ENCODE measurements around the gene PLA2G15. TPM values are rescaled to one million over a fixed set of nuclear protein-coding genes. Genes with fewer than 3 reads are reported as not detected.

The PLA2G15 gene
- polyA plus RNA-seq, 4 donors = 5.4 to 19.8 (median 6.5) TPM

- WGBS, 3 donors = 70 to 74% (median 73%) methylated on average over 5 of the region's 5 CpGs
- Histone ChIP-seq H3K36me3 (ENCODE audit: control insufficient read depth in 3 of 3, insufficient read depth in 2 of 3, low read depth in 1 of 3, low read length in 3 of 3) (peaks cover 2 to 27% (median 4%) of the 10 kb centered on the region in 3 donors), H3K4me3 (ENCODE audit: low read depth in 1 of 3, low read length in 3 of 3) (no peak overlapping the region), H3K4me1 (ENCODE audit: control insufficient read depth in 3 of 3, insufficient read depth in 2 of 3, low read depth in 1 of 3, low read length in 2 of 3) (peaks cover 0 to 6% (median 0%) of the 10 kb centered on the region in 3 donors), H3K27ac (ENCODE audit: low read depth in 1 of 3, low read length in 2 of 3) (peak overlapping the region in 2 of 3 donors; percentile 16 to 67), H3K9me3 (ENCODE audit: control insufficient read depth in 2 of 2, insufficient read depth in 1 of 2, low read depth in 1 of 2, low read length in 1 of 2) (no peaks in the 10 kb centered on the region), H3K27me3 (ENCODE audit: control insufficient read depth in 3 of 3, insufficient read depth in 3 of 3, low read length in 3 of 3) (no peaks in the 10 kb centered on the region)
- FAIRE-seq = no peak
- DNase-seq = no peak
Measured at GRCh38 chr16:68283346-68283745, 38.2 kb downstream of the PLA2G15 start.

GRCh38 chr16:68283801-68284598 lies 38.8 kb downstream of the PLA2G15 start:
- WGBS, 3 donors = 63 to 77% (median 66%) methylated on average over 9 of the region's 9 CpGs
- FAIRE-seq (no peak), DNase-seq (no peak)
- no peaks in the 10 kb centered on the region for H3K27me3 ChIP-seq (ENCODE audit: control insufficient read depth in 3 of 3, insufficient read depth in 3 of 3, low read length in 3 of 3)
- H3K27ac ChIP-seq (ENCODE audit: low read depth in 1 of 3, low read length in 2 of 3) = peak overlapping the region in 2 of 3 donors; percentile 16 to 67
- H3K36me3 ChIP-seq (ENCODE audit: control insufficient read depth in 3 of 3, insufficient read depth in 2 of 3, low read depth in 1 of 3, low read length in 3 of 3) = peaks cover 2 to 31% (median 4%) of the 10 kb centered on the region in 3 donors
- no peak overlapping the region for H3K4me3 ChIP-seq (ENCODE audit: low read depth in 1 of 3, low read length in 3 of 3)
- peaks cover 0 to 6% (median 0%) of the 10 kb centered on the region in 3 donors for H3K4me1 ChIP-seq (ENCODE audit: control insufficient read depth in 3 of 3, insufficient read depth in 2 of 3, low read depth in 1 of 3, low read length in 2 of 3)
- no peaks in the 10 kb centered on the region for H3K9me3 ChIP-seq (ENCODE audit: control insufficient read depth in 2 of 2, insufficient read depth in 1 of 2, low read depth in 1 of 2, low read length in 1 of 2)

DNA sequence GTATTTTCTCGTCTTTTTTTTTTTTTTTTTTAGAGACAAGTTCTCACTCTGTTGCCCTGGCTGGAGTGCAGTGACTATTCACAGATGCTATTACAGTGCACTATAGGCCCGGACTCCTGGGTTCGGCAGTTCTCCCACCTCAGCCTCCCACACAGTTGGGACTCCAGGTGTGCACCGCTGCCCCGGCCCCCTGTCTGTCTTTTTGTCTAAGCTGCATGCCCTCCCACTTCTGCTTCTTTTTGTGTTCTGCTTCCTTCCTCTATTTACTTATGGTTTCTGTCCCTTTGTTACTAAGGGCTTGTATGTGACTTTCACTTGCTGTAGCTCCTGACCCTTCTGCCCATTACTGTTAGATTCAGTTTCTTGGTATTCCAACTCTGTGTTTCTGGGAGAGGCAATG lies 39.7 kb downstream of the PLA2G15 start:
- FAIRE-seq = no peak
- 59 to 79% (median 63%) methylated on average over 5 of the region's 5 CpGs for WGBS, 3 donors
- peak overlapping the region in 2 of 3 donors; percentile 12 to 67 for H3K27ac ChIP-seq (ENCODE audit: low read depth in 1 of 3, low read length in 2 of 3)

DNA sequence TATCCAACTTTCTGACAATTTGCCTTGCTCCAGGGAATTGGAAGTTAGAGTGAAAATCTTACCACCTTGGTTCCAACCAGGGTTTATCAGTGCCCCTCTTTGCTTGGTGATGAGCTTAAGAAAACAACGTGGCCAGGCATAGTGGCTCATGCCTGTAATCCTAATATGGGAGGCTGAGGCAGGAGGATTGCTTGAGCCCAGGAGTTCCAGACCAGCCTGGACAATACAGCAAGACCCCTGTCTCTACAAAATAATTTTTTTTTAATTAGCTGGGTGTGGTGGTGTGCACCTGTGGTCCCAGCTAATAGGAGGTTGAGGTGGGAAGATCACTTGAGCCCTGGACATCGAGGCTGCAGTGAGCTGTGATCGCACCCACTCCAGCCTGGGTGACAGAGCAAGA lies 40.5 kb downstream of the PLA2G15 start:
- Histone ChIP-seq H3K27ac (ENCODE audit: low read depth in 1 of 3, low read length in 2 of 3) (peak overlapping the region in 1 of 3 donors; percentile 33), H3K4me1 (ENCODE audit: control insufficient read depth in 3 of 3, insufficient read depth in 2 of 3, low read depth in 1 of 3, low read length in 2 of 3) (peaks cover 0 to 6% (median 0%) of the 10 kb centered on the region in 3 donors), H3K4me3 (ENCODE audit: low read depth in 1 of 3, low read length in 3 of 3) (no peak overlapping the region), H3K9me3 (ENCODE audit: control insufficient read depth in 2 of 2, insufficient read depth in 1 of 2, low read depth in 1 of 2, low read length in 1 of 2) (no peaks in the 10 kb centered on the region), H3K36me3 (ENCODE audit: control insufficient read depth in 3 of 3, insufficient read depth in 2 of 3, low read depth in 1 of 3, low read length in 3 of 3) (peaks cover 2 to 39% (median 10%) of the 10 kb centered on the region in 3 donors), H3K27me3 (ENCODE audit: control insufficient read depth in 3 of 3, insufficient read depth in 3 of 3, low read length in 3 of 3) (no peaks in the 10 kb centered on the region)
- DNase-seq (no peak), FAIRE-seq (no peak)
- 86 to 92% (median 91%) methylated on average over 3 of the region's 3 CpGs for WGBS, 3 donors

More for the DNA sequence above, 39.7 kb downstream of the PLA2G15 start:
- Histone ChIP-seq H3K4me3 (ENCODE audit: low read depth in 1 of 3, low read length in 3 of 3) (no peak overlapping the region), H3K27me3 (ENCODE audit: control insufficient read depth in 3 of 3, insufficient read depth in 3 of 3, low read length in 3 of 3) (no peaks in the 10 kb centered on the region), H3K4me1 (ENCODE audit: control insufficient read depth in 3 of 3, insufficient read depth in 2 of 3, low read depth in 1 of 3, low read length in 2 of 3) (peaks cover 0 to 6% (median 0%) of the 10 kb centered on the region in 3 donors), H3K9me3 (ENCODE audit: control insufficient read depth in 2 of 2, insufficient read depth in 1 of 2, low read depth in 1 of 2, low read length in 1 of 2) (no peaks in the 10 kb centered on the region), H3K36me3 (ENCODE audit: control insufficient read depth in 3 of 3, insufficient read depth in 2 of 3, low read depth in 1 of 3, low read length in 3 of 3) (peaks cover 2 to 33% (median 4%) of the 10 kb centered on the region in 3 donors)
- DNase-seq = no peak

DNA sequence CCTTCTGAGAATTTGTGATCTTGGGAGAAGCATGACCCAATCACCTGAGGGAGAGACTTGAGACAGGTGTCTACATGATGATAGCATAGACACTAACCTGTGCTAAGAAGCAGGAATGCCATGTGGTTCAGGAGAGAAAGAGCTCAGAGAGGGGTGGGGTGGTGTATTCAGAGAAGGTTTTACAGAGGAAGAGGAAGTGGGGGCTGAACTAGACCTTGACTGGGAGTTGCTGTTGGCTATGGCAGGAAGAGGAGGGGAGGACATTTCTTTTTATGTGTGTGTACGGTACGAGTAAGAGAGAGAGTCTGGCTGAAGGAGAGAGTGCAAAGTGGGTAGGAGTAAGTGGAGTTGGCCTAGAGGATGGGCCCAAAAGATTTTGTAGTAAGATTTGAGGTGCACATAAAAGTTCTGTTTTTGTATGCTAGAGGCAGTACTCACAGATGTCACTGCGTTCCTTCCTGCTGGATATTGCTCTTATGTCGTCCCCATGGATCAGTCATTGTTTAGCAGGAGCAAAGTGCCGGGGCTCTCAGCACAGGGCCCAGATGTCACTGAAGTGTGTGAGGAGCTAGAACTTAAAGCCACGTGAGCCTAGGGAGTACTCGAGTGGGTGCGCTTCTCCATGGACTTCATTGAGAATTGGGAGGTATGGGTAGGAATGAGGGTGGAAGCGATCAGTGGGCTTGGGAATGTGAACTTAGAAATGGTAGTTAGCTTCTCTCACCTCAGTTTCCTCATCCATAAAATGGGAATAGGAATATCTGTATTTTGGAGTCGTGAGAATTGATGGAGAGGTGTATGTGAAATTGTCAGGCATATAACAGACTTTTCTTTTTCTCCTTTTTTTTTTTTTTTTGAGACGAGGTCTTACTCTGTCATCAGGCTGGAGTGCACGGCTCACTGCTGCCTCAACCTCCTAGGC lies 41.2 kb downstream of the PLA2G15 start:
- peak in 1 of 2 donors; percentile 23 for DNase-seq
- H3K27me3 ChIP-seq (ENCODE audit: control insufficient read depth in 3 of 3, insufficient read depth in 3 of 3, low read length in 3 of 3) = no peaks in the 10 kb centered on the region
- peaks cover 0 to 6% (median 0%) of the 10 kb centered on the region in 3 donors for H3K4me1 ChIP-seq (ENCODE audit: control insufficient read depth in 3 of 3, insufficient read depth in 2 of 3, low read depth in 1 of 3, low read length in 2 of 3)
- WGBS, 3 donors = 71 to 84% (median 80%) methylated on average over 11 to 12 of the region's 12 CpGs
- no peaks in the 10 kb centered on the region for H3K9me3 ChIP-seq (ENCODE audit: control insufficient read depth in 2 of 2, insufficient read depth in 1 of 2, low read depth in 1 of 2, low read length in 1 of 2)
- FAIRE-seq = no peak
- no peak overlapping the region for H3K4me3 ChIP-seq (ENCODE audit: low read depth in 1 of 3, low read length in 3 of 3)
- peaks cover 2 to 42% (median 11%) of the 10 kb centered on the region in 3 donors for H3K36me3 ChIP-seq (ENCODE audit: control insufficient read depth in 3 of 3, insufficient read depth in 2 of 3, low read depth in 1 of 3, low read length in 3 of 3)
- peak overlapping the region in 1 of 3 donors; percentile 42 for H3K27ac ChIP-seq (ENCODE audit: low read depth in 1 of 3, low read length in 2 of 3)

GRCh38 chr16:68287276-68288251 lies 42.4 kb downstream of the PLA2G15 start:
- Histone ChIP-seq H3K27ac (ENCODE audit: low read depth in 1 of 3, low read length in 2 of 3) (peak overlapping the region in 1 of 3 donors; percentile 10), H3K4me3 (ENCODE audit: low read depth in 1 of 3, low read length in 3 of 3) (no peak overlapping the region), H3K36me3 (ENCODE audit: control insufficient read depth in 3 of 3, insufficient read depth in 2 of 3, low read depth in 1 of 3, low read length in 3 of 3) (peaks cover 2 to 43% (median 8%) of the 10 kb centered on the region in 3 donors), H3K4me1 (ENCODE audit: control insufficient read depth in 3 of 3, insufficient read depth in 2 of 3, low read depth in 1 of 3, low read length in 2 of 3) (peaks cover 0 to 6% (median 0%) of the 10 kb centered on the region in 3 donors), H3K9me3 (ENCODE audit: control insufficient read depth in 2 of 2, insufficient read depth in 1 of 2, low read depth in 1 of 2, low read length in 1 of 2) (no peaks in the 10 kb centered on the region), H3K27me3 (ENCODE audit: control insufficient read depth in 3 of 3, insufficient read depth in 3 of 3, low read length in 3 of 3) (no peaks in the 10 kb centered on the region)
- 79 to 94% (median 87%) methylated on average over 11 of the region's 11 CpGs for WGBS, 3 donors
- FAIRE-seq = no peak
- no peak for DNase-seq

GRCh38 chr16:68288252-68288650 lies 43.1 kb downstream of the PLA2G15 start:
- FAIRE-seq (no peak), DNase-seq (no peak)
- H3K27me3 ChIP-seq (ENCODE audit: control insufficient read depth in 3 of 3, insufficient read depth in 3 of 3, low read length in 3 of 3) = no peaks in the 10 kb centered on the region
- peaks cover 0 to 6% (median 0%) of the 10 kb centered on the region in 3 donors for H3K4me1 ChIP-seq (ENCODE audit: control insufficient read depth in 3 of 3, insufficient read depth in 2 of 3, low read depth in 1 of 3, low read length in 2 of 3)
- H3K9me3 ChIP-seq (ENCODE audit: control insufficient read depth in 2 of 2, insufficient read depth in 1 of 2, low read depth in 1 of 2, low read length in 1 of 2) = no peaks in the 10 kb centered on the region
- H3K4me3 ChIP-seq (ENCODE audit: low read depth in 1 of 3, low read length in 3 of 3) = no peak overlapping the region
- H3K36me3 ChIP-seq (ENCODE audit: control insufficient read depth in 3 of 3, insufficient read depth in 2 of 3, low read depth in 1 of 3, low read length in 3 of 3) = peaks cover 1 to 41% (median 8%) of the 10 kb centered on the region in 3 donors
- 65 to 87% (median 85%) methylated on average over 1 of the region's 1 CpG for WGBS, 3 donors
- H3K27ac ChIP-seq (ENCODE audit: low read depth in 1 of 3, low read length in 2 of 3) = no peak overlapping the region
